HEK293 (cell line): ENCODE measurements around the gene MRPL21.

ENCODE experiments used
- REST ChIP-seq: fragments of 450-650 bp; formaldehyde crosslinking; IDR thresholded peaks from 2 replicates; pipeline ENCODE4 v1.5.1; 2016; ENCODE audit warnings: missing biosample characterization, missing genetic modification characterization
- ZNF155 ChIP-seq: fragments of 450-650 bp; formaldehyde crosslinking; IDR thresholded peaks from 2 replicates; pipeline ENCODE4 v1.5.1; 2016; ENCODE audit warnings: missing biosample characterization, missing genetic modification characterization
- ZNF398 ChIP-seq: fragments of 450-650 bp; formaldehyde crosslinking; IDR thresholded peaks from 2 replicates; pipeline ENCODE4 v1.5.1; 2017; ENCODE audit warnings: missing biosample characterization, missing genetic modification characterization
- ZNF518A ChIP-seq: fragments of 450-650 bp; formaldehyde crosslinking; conservative IDR thresholded peaks from 2 replicates; pipeline ENCODE4 v1.5.1; 2016; ENCODE audit warnings: low read depth, missing biosample characterization, missing genetic modification characterization

GRCh38 chr11:68844376-68844775 is 59.3 kb downstream of the MRPL21 start:
- TF ChIP-seq REST (tag by site-specific recombination) (no peak), ZNF398 (no peak), ZNF155 (tag by site-specific recombination) (no peak), ZNF518A (tag by site-specific recombination) (no peak)
